ENCODE data around the gene AUNIP. TPM values are rescaled to one million over a fixed set of nuclear protein-coding genes. Genes with fewer than 3 reads are reported as not detected.

AUNIP gene
- total RNA-seq, 1 experiment from 2014 or later = 16.1 TPM

DNA sequence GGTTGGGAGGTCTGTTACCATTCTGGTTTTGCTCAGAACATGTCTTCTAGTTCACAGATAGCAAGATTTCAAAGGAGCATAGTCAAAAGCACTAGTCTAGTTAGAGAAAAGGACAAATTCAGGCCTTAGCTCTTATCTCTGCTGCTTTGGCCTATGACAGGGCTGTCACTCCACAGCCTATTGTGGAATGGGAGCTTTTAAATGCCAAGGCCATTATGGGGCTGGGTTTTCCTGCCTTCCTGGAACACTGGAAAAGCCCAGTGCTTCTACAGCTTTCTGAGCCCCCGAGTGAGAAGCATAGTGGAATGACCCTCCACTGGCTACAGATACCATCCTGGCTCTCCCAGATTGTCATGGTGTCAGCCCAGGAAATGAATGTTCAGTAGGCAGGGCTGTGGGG, 30.2 kb downstream of the AUNIP start:
- Mint-ChIP-seq H3K27ac (no peak overlapping the region), H3K4me1 (no peaks in the 10 kb centered on the region), H3K36me3 (peaks cover 54% of the 10 kb centered on the region), H3K27me3 (ENCODE audit: low read depth) (no peaks in the 10 kb centered on the region), H3K9me3 (no peaks in the 10 kb centered on the region), H3K4me3 (no peak overlapping the region)
- ChIA-PET CTCF (interaction anchor here (1.6 kb wide), 1 partner anchor 67 kb away, joined by 5 read pairs; no protein-coding TSS in a partner anchor), POLR2A (no interaction called here)
- ATAC-seq (no peak), DNase-seq (ENCODE audit: low spot score) (no peak)
- TF ChIP-seq, protein P1, sequence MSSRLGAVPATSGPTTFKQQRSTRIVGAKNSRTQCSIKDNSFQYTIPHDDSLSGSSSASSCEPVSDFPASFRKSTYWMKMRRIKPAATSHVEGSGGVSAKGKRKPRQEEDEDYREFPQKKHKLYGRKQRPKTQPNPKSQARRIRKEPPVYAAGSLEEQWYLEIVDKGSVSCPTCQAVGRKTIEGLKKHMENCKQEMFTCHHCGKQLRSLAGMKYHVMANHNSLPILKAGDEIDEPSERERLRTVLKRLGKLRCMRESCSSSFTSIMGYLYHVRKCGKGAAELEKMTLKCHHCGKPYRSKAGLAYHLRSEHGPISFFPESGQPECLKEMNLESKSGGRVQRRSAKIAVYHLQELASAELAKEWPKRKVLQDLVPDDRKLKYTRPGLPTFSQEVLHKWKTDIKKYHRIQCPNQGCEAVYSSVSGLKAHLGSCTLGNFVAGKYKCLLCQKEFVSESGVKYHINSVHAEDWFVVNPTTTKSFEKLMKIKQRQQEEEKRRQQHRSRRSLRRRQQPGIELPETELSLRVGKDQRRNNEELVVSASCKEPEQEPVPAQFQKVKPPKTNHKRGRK (CRISPR knock-in tag; IDR thresholded peaks at IDR 0.05; ENCODE audit: borderline replicate concordance) = no peak
- TF ChIP-seq, protein P2, sequence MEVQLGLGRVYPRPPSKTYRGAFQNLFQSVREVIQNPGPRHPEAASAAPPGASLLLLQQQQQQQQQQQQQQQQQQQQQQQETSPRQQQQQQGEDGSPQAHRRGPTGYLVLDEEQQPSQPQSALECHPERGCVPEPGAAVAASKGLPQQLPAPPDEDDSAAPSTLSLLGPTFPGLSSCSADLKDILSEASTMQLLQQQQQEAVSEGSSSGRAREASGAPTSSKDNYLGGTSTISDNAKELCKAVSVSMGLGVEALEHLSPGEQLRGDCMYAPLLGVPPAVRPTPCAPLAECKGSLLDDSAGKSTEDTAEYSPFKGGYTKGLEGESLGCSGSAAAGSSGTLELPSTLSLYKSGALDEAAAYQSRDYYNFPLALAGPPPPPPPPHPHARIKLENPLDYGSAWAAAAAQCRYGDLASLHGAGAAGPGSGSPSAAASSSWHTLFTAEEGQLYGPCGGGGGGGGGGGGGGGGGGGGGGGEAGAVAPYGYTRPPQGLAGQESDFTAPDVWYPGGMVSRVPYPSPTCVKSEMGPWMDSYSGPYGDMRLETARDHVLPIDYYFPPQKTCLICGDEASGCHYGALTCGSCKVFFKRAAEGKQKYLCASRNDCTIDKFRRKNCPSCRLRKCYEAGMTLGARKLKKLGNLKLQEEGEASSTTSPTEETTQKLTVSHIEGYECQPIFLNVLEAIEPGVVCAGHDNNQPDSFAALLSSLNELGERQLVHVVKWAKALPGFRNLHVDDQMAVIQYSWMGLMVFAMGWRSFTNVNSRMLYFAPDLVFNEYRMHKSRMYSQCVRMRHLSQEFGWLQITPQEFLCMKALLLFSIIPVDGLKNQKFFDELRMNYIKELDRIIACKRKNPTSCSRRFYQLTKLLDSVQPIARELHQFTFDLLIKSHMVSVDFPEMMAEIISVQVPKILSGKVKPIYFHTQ (CRISPR knock-in tag; IDR thresholded peaks at IDR 0.05) = no peak
- no peak for TF ChIP-seq MLX (CRISPR knock-in tag; IDR thresholded peaks at IDR 0.05)
- TF ChIP-seq MXD4 (CRISPR knock-in tag; IDR thresholded peaks at IDR 0.05; ENCODE audit: borderline replicate concordance) = no peak
- TF ChIP-seq ZNF281 (CRISPR knock-in tag; IDR thresholded peaks at IDR 0.05) = no peak
- no peak for TF ChIP-seq CDX4 (CRISPR knock-in tag; IDR thresholded peaks at IDR 0.05; ENCODE audit: borderline replicate concordance)
- no peak for TF ChIP-seq FOXJ3 (CRISPR knock-in tag; IDR thresholded peaks at IDR 0.05; ENCODE audit: borderline replicate concordance)
- TF ChIP-seq, protein P3, sequence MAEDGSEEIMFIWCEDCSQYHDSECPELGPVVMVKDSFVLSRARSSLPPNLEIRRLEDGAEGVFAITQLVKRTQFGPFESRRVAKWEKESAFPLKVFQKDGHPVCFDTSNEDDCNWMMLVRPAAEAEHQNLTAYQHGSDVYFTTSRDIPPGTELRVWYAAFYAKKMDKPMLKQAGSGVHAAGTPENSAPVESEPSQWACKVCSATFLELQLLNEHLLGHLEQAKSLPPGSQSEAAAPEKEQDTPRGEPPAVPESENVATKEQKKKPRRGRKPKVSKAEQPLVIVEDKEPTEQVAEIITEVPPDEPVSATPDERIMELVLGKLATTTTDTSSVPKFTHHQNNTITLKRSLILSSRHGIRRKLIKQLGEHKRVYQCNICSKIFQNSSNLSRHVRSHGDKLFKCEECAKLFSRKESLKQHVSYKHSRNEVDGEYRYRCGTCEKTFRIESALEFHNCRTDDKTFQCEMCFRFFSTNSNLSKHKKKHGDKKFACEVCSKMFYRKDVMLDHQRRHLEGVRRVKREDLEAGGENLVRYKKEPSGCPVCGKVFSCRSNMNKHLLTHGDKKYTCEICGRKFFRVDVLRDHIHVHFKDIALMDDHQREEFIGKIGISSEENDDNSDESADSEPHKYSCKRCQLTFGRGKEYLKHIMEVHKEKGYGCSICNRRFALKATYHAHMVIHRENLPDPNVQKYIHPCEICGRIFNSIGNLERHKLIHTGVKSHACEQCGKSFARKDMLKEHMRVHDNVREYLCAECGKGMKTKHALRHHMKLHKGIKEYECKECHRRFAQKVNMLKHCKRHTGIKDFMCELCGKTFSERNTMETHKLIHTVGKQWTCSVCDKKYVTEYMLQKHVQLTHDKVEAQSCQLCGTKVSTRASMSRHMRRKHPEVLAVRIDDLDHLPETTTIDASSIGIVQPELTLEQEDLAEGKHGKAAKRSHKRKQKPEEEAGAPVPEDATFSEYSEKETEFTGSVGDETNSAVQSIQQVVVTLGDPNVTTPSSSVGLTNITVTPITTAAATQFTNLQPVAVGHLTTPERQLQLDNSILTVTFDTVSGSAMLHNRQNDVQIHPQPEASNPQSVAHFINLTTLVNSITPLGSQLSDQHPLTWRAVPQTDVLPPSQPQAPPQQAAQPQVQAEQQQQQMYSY (CRISPR knock-in tag; IDR thresholded peaks at IDR 0.05) = no peak
- no peak for TF ChIP-seq GRHL2 (CRISPR knock-in tag; IDR thresholded peaks at IDR 0.05; ENCODE audit: insufficient replicate concordance, severe bottlenecking)
- TF ChIP-seq ETV6 (CRISPR knock-in tag; IDR thresholded peaks at IDR 0.05) = no peak
- TF ChIP-seq TCF7 (CRISPR knock-in tag; IDR thresholded peaks at IDR 0.05; ENCODE audit: low read depth) = no peak

- POLR2A ChIA-PET = no interaction called here
- no peak overlapping the region for H3K27ac Mint-ChIP-seq
- H3K27me3 Mint-ChIP-seq (ENCODE audit: low read depth) = no peaks in the 10 kb centered on the region
- H3K4me3 Mint-ChIP-seq = no peak overlapping the region
- no peak for DNase-seq (ENCODE audit: low spot score)
- no peaks in the 10 kb centered on the region for H3K4me1 Mint-ChIP-seq
- CTCF ChIA-PET = interaction anchor here (1.6 kb wide), 1 partner anchor 67 kb away, joined by 5 read pairs; no protein-coding TSS in a partner anchor
- H3K36me3 Mint-ChIP-seq = peaks cover 50% of the 10 kb centered on the region
- no peaks in the 10 kb centered on the region for H3K9me3 Mint-ChIP-seq
- ATAC-seq = no peak
- TF ChIP-seq CREM (CRISPR knock-in tag; IDR thresholded peaks at IDR 0.05) (no peak), ZNF219 (CRISPR knock-in tag; IDR thresholded peaks at IDR 0.05; ENCODE audit: borderline replicate concordance) (no peak), ZNF416 (CRISPR knock-in tag; IDR thresholded peaks at IDR 0.05) (no peak), SP1 (CRISPR knock-in tag; conservative IDR thresholded peaks at IDR 0.05) (no peak), ZNF138 (CRISPR knock-in tag; conservative IDR thresholded peaks at IDR 0.05) (no peak), NFATC4 (CRISPR knock-in tag; IDR thresholded peaks at IDR 0.05) (no peak), ATF1 (CRISPR knock-in tag; IDR thresholded peaks at IDR 0.05) (no peak), TCF7 (CRISPR knock-in tag; IDR thresholded peaks at IDR 0.05; ENCODE audit: low read depth) (no peak), MXD4 (CRISPR knock-in tag; IDR thresholded peaks at IDR 0.05; ENCODE audit: borderline replicate concordance) (no peak)
- TF ChIP-seq, protein P4, sequence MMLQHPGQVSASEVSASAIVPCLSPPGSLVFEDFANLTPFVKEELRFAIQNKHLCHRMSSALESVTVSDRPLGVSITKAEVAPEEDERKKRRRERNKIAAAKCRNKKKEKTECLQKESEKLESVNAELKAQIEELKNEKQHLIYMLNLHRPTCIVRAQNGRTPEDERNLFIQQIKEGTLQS (CRISPR knock-in tag; conservative IDR thresholded peaks at IDR 0.05) = no peak
- TF ChIP-seq, protein P5, sequence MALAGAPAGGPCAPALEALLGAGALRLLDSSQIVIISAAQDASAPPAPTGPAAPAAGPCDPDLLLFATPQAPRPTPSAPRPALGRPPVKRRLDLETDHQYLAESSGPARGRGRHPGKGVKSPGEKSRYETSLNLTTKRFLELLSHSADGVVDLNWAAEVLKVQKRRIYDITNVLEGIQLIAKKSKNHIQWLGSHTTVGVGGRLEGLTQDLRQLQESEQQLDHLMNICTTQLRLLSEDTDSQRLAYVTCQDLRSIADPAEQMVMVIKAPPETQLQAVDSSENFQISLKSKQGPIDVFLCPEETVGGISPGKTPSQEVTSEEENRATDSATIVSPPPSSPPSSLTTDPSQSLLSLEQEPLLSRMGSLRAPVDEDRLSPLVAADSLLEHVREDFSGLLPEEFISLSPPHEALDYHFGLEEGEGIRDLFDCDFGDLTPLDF (CRISPR knock-in tag; IDR thresholded peaks at IDR 0.05) = no peak
Observed at GRCh38 chr1:25828491-25828890, 30.8 kb downstream of the AUNIP start.

Measured in WTC11 (cell line).